Measurements from ENCODE around the gene SPECC1.
"Not testable (repeated sequence)": the region's sequence is repeated elsewhere in the genome, so short reads cannot be mapped to it uniquely, and the experiment has no call there.

SPECC1 gene

DNA sequence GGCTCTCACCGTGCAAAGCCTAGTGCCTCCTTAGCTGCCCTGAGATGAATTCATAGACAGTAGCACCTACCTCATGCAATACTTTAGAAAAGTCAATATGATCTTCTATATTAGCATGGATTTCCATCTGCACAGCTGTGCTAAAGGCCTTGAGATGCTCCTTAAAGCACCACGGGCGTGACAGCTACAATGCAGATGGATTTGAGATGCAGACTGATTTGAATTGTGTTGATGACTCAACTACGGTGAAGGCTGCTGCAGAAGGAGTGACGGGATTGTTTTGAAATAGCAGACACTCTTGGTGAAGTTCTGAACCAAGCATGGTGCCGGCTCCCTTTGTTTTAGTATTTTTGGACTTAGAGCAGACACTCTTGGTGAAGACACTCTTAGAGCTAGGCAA lies 88.2 kb downstream of the SPECC1 start:
- no peak for DNase-seq

DNA sequence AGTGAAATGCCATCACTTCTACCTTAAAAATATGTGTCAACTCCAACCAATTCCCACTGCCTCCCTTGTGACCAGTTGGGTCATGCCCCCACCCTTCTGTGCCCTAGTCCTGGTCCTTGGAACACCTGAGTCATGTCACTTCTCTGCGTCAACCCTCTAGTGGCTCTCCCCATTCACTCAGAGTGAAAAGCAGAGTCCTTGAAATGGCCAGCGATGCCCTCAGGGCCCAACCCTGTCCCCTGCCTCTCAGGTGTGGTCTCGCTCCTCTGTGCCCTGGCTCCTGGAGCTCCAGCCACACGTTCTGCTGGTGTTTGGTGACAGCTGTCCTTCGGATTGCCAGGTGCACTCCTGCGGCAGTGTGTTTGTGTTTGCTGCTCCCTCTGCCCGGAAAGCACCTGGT lies 89.2 kb downstream of the SPECC1 start:
- DNase-seq, result no peak

DNA sequence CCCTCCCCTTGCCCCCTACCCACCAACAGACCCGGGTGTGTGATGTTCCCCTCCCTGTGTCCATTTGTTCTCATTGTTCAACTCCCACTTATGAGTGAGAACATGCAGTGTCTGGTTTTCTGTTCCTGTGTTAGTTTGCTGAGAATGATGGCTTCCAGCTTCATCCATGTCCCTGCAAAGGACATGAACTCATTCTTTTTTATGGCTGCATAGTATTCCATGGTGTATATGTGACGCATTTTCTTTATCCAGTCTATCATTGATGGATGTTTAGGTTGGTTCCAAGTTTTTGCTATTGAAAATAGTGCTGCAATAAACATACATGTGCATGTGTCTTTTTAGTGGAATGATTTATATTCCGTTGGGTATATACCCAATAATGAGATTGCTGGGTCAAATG lies 91.6 kb downstream of the SPECC1 start:
- not testable (repeated sequence) for DNase-seq

DNA sequence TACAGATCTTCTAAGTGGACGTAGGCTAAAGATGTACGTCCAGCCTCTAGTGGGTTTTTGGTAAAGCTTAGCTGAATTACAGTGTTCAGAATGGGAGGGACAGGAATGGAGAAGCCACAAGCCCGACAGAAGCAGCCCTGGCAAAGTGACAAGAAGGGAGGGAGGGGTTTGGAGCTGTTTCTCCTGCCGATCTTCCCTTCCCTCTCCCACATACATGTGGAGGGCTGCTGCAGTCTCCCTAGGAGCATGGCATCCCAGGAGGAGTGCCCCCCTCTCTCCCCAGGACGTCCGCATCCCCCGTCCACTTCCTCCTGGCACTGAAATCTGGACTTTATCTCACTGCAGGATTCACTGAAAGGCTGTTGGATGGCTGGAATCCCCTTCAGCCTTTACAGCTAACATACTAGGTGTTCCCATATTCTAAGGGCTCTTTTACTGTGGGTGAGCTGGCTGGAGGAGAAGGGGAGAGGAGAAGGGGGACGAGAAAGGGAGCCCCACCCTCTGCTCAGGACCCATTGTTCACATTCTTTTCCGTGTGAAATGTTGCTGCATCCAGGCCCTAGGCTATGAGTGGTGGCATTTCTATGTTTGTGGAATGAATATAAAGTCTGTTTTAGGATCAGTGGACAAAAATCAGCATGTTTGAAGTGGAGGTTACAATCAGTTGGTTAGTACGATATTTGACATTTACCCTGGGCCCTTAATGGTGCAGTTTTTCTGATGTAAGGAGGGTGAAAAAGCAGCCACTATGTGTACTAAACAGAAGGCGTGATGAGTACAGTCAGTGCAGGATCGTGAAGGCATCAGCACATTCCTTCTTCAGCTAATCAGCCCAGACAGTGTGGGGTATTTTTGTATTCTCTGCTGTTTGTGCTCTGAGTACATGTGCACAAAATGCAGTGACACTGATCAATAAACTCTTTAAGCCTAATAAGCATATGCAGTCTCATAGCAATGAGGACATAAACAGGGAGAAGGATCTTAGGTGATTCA lies 94.6 kb downstream of the SPECC1 start:
- peak; percentile 3 to 13 for DNase-seq

DNA sequence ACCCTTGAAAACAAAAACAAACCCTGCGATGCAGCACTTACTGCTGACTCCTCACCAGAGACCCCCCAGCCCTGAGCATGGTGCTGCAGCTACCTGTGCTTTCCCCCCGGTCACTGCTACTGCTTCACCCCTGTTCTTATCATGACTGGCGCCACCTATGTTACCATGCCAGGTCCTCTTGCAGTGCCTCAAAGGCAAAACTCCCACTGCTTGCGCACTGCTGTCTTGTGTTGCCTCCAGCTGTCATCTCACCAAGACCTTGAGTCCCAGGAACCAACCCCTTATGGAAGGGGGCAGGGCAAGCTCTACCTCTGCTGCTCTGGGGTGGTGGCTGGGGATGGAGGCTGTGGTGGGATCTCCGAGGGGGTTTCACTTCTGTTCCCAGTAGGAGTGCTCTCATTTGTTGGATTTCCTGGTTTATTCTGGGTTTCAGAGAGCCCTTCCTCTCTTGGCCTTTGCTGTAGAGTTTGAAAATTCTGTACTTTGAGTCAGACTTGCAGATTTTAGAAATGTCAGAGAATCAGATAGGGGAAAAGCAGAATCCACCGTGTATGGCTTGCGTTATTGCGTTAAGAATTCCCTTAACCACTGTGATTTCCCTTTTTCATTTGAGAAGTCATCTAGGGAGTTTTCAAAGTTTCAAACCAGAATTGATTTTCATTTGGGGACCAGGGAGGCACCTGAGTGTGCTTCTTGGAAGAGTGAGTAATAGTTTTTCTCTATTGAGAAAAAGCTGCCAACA lies 96.6 kb downstream of the SPECC1 start:
- DNase-seq, result no peak

DNA sequence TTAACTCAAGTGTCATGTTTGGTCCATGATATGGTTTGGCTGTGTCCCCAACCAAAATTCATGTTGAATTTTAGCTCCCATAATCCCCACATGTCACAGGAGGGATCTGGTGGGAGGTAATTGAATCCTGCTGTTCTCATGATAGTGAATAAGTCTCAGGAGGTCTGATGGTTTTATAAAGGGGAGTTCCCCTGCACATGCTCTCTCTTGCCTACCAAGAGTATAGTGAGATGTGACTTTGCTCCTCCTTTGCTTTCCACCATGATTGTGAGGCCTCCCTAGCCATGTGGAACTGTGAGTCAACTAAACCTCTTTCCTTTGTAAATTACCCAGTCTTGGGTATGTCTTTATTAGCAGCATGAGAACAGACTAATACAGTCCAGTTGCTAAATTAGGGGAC lies 97.3 kb downstream of the SPECC1 start:
- not testable (repeated sequence) for DNase-seq

DNA sequence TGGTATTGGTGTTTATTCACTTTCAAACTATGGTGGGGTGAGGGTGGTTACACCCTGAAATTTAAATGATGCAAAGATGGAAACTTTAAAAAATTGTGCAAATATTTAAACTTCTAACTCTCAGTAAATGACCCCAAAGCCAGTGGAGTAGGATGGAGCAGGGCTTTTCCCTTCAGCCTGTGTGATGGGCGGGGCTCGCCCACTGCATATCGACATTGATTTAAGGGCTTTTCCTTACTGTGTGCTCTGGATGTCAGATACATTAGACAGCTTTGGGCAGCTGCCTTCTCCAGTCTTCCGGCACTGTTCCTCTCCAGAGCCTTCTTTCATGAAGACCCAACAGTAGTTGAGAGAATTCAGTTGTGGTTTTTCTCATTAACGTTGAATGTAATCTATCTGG lies 99.9 kb downstream of the SPECC1 start:
- DNase-seq, result no peak

DNA sequence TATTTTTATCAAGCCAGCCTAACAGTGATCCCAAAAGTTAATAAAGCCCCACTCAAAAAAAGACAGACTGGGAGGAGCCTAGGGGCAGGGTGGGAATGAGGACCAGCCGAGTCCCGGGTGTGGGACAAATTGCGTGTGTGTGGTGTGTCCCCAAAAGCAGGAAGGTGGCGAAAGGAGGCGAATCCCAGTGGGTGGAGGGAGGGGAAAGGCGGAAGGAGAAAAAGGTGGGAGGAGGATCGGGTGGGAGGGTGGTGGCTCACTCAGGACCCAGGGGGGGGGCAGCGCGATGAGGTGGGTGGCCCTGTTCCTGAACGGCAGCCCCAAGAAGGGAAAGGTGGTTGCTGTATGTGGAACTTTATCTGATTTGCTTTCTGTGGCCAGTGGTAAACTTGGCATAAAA lies 102.4 kb downstream of the SPECC1 start:
- no peak for DNase-seq

DNA sequence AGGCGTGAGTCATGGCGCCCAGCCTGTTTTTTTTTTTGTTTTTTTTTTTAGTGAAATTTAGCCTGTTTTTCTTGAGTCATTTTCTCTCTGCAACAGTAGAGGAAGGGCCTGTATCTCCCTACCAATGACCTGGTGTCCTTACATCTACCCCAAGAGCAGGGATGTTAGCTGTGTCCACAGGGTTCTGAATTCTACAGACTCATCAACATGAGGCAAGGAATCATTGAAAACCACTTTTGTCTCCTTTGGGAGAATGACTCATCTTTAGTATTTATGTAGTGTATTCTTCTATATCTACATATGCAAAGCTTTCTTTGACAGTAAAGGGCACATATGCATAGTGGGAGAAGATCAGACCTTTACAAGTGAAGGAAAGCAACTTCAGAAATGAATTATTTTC lies 105.3 kb downstream of the SPECC1 start:
- no peak for DNase-seq

DNA sequence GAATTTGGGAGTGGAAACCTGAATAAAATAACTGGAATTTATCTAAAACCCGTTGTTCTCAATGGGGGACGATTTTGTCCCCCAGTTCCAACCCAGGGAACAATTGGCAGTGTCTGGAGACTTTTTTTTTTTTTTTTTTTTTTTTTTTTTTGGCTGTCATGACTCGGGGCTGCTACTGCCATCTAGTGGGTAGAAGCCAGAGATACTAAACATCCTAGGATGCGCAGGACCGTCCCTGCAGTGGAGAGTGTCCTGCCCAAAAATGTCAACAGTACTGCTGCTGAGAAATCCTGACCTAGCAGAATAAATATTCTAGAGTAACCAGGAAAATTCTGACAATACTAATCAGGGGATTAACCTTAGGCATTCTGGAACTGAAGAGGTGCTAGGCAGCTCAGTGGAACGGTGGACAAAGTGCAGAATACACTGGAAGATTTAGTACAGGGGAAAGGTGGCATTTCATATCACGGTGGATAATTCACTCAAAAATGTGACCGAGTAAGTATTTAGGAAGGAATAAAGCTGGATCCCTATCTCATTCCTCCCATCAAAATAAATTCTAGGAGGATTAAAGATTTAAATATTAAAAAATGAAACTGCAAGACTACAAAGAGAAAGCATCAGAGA lies 107.6 kb downstream of the SPECC1 start:
- peak; percentile 7 to 25 for DNase-seq

DNA sequence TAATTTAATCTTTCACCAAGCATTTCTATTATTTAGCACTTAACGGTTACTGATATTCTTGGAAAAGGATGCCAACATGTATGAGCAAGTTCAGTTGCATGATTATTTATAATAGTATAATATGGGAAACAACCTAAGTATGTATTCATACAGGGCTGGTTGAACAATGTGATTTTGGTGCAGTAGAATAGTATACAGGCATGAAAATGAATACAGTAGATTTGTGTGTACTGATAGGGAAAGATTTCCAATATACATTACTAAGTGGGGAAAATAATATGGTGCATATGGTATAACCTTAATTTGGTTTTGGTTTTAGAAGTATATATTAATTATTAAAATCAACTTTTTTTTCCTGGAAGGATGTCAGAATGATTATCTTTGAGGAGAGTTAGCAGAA lies 109.1 kb downstream of the SPECC1 start:
- no peak for DNase-seq

DNA sequence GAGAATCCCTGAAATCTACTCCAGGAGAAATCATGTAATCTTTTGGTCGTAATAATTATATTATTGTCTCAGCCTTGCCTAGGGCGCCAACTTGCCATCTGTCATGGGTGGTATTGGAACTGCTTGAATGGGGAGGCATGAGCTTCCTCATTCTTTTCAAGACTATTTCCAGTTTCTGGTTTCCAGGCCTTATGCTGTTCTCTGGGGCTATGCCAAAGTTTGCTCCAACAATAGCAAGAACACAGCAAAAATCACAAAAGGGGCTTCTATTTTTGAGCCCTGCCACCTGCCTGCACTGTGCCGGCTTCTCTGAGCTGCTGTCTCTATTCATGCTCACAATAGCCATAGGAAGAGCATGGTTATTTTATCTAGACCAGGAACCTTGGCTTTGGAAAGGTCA lies 111.7 kb downstream of the SPECC1 start:
- DNase-seq, result peak in 1 of 2 experiments; percentile 9

DNA sequence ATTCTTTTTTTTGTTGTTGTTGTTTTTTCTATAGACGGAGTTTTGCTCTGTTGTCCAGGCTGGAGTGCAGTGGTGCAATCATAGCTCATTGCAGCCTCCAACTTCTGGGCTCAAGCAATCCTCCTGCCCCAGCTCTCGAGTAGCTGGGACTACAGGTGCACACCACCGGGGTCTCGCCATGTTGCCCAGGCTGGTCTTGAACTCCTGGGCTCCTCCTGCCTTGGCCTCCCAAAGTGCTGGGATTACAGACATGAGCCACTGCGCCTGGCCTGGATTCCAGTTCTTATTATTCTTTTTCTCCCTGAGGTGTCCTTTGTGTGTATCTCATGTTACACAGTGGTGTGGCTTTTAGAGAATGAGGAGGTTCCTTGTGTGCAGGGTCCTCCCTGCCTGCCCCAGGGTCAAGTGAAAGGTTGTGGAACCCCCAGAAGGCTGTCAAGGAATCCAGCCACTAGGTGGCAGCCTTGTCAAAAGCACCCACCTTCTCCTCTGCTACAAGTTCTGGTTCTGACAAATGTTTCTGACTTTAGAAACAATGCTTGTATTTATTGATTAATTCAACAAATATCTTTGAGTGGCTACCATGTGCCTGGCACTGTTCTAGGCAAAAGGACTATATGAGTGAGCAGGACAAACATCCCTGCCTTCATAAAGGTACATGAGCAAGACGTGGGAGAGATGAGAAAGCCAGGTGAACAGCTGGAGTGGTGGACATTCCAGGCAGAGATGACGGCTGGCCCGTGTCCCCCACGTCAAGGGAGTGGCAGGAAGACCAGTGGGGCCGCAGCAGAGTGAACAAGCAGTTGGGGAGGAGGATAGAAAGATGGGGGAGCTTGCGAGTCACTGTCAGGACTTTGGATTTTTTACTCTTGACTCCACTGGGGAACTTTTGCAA lies 112.4 kb downstream of the SPECC1 start:
- DNase-seq, result peak; percentile 6 to 25

DNA sequence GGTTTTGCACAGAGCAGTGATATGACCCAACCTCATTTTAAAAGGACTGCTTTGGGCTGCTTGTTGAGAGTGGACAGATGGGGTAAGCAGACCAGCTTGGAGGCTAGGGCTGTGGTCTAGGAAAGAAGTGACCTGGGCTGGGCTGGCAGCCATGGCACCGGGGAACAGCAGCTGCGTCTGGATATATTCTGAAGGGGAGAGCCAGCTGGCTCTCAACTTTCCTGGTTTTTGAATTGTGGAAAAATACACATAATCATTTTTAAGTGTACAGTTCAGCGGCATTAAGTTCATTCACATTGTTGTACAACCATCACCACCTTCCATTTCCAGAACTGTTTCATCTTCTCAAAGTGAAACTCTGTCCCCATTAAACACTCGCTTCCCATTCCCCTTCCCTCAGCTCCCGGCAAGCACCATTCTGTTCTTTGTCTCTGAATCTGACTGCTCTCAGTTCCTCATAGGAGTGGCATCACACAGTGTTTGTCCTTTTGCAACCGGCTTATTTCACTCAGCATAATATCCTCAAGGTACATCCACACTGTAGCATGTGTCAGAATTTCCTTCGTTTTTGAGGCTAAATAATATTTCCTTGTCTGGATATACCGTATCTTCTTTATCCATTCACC lies 113.2 kb downstream of the SPECC1 start:
- DNase-seq, result no peak

DNA sequence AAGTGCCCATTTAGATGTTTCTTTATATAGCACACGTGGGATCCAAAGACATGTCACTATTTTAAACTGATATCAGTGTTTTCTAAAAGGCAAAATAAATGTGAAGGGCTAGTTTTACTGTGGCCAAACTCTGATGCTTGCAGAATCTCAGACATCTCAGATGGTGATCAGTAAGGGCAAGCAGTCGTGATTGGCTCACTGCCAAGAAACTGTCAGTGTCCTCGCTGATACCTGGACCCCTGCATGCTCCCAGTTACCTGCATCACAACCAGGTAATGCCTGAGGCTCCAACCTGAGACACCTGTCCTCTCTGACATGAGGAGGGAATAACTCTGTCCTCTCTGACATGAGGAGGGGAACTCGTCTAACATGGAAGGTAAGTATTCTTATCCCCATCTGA lies 114.0 kb downstream of the SPECC1 start:
- no peak for DNase-seq

DNA sequence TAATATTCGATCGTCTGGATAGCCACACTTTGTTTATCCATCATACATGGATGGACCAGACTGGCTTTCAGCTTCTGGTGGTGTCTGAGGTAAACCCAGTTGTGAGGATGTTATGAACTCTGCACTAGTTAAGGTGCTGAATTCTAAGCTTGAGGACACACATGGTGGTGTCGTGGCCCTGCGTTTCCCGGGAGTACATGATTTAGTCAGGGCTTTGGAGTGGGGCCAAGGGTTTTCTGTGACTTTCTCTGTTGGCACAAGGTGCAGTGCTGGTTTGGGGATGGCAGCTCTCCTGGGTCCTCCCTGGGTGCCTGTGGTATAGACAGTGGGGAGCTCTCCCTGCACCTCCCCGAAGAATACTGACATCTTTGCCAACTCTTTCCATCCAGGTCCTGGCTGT lies 116.6 kb downstream of the SPECC1 start:
- DNase-seq, result no peak

DNA sequence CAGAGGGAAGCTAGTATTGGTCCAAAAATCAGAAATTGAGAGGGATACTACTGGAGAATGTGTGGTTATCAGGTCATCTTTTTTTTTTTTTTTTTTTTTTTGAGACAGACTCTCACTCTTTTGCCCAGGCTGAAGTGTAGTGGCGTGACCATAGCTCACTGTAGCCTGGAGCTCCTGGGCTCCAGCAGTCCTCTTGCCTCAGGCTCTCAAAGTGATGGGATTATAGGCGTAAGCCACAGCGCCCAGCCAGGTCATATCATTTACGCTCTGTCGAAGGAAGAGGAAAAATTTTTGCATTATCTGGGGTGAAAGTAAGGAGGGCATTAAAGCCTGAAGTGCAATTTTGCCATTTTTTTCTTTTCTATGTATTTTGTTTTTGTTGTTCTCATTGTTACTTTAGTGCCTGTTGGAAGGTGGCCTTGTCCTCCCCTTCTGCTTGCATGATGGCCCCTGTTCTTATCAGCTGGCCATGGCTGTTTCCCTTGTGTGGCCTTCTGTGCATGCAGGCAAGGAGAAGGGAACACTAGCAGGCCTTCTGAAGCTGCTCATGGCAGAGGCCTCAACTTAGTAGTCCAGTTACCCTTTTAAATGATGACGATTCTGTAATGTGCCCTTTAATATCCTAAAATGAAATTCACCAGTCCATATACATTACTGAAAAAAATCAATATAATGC lies 118.3 kb downstream of the SPECC1 start:
- no peak for DNase-seq

DNA sequence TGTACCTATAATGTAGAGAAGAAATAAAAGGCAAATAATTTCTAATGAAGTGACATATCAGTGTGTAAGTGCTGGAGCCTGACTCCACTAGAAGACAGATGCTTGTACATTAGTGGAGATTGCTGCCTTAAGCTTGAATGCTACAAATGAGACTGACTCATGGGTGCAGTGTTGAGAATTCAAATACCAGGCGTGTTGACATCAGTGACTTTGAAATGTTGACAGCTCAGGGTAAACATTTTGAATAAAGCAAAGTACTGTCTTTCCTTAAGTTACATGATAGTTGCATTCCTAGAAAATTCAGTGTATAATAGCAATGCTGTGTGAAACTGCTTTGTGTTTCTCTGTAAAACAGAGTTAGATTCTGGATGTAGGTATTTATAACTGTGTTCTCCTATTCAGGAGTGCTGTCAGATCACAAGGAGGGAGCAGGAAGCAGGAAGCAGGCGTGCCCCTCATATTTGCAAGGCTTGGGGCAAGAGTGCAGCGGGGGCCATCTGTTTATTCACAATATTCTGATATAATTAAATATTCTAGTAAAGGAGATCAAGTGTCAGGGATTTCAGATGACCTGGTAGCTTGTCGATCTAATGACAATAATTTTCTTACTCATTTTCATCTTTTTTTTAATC lies 119.0 kb downstream of the SPECC1 start:
- no peak for DNase-seq

DNA sequence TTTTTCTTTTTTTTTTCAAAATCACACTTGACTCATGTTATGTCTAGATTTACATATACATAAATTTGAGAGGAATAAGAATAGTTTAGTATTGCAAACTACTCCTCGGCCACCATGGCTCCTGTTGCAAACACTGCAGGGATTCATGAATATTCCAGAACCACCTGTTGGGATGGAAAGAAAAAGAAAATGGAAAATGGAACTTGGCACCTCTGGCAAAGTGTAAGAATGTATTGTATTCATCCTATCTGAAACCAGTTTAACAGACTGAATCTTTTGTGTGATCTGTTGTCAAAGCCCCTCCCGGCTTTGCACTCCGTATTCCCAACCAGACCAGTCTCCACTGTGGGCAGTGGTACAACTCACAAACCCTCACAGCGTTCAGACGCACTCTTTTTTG lies 124.4 kb downstream of the SPECC1 start:
- DNase-seq, result no peak

DNA sequence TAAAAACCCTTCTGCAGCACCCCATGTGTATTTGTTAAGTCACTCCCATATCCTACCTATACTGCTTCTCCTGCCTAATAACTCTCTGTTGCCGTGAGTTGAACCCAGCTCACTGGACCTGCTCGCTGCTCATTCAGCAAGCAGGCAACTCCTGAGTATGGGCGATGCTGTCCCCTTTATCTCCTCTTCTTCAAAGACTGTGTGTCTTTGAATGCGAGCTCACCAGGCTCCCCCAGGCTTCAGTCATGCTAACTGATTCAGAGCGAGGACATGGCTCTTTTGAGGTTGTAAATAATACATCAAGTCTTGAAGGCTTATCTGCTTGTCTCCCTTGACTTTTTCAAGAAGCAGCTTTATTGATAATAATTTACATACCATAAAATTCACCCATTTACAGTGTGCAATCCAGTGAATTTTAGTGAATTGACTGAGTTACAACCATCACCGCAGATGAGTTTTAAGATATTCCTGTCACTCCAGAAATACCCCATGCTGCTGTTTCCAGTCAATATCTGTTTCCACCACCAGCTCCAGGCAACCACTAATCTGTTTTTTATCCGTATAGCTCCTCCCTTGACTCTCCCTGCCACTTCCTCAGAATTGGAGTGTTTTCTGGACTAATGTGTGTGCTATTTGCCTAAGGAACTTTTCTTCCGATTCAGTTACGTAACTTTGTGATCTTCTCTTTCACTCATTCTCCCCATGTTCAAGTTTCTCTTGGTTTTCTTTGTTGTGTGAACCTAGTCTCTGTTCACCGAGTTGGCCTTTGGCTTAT lies 132.2 kb downstream of the SPECC1 start:
- DNase-seq, result no peak

Measured in Kasumi-1 (cell line).